ENCODE results near the gene FBXL14. TPM values are rescaled to one million over a fixed set of nuclear protein-coding genes. Genes with fewer than 3 reads are reported as not detected.

FBXL14 gene
- total RNA-seq, 3 donors from 2014 or later (not counting 1 experiment from before 2014, with no cell fraction given): 18.7 to 24.9 (median 22.8) TPM

- Mint-ChIP-seq H3K4me3 (peak overlapping the region; percentile 51), H3K27ac (peak overlapping the region; percentile 12 to 98), H3K27me3 (ENCODE audit: low read depth in 2 of 2) (no peaks in the 10 kb centered on the region), H3K36me3 (no peaks in the 10 kb centered on the region), H3K9me3 (no peaks in the 10 kb centered on the region), H3K4me1 (peaks cover 62% of the 10 kb centered on the region in 2 donors)
- Histone ChIP-seq H3K4me1 (ENCODE audit: control insufficient read depth, insufficient read depth, low read length) (peaks cover 33% of the 10 kb centered on the region), H3K36me3 (ENCODE audit: control insufficient read depth, insufficient read depth, low read length) (peaks cover 6% of the 10 kb centered on the region), H3K4me3 (ENCODE audit: low read length) (no peak overlapping the region), H3K27ac (ENCODE audit: low read length) (no peak overlapping the region), H3K27me3 (ENCODE audit: control insufficient read depth, insufficient read depth, low read length) (no peaks in the 10 kb centered on the region), H3K9me3 (ENCODE audit: control insufficient read depth, insufficient read depth, low read length) (no peaks in the 10 kb centered on the region)
- ATAC-seq (no peak), DNase-seq (no peak)
- no peak for TF ChIP-seq CTCF (IDR thresholded peaks at IDR 0.05)
- WGBS (ENCODE audit: insufficient coverage): 75% methylated on average over 11 of the region's 12 CpGs
- intact Hi-C loops (cut with micrococcal nuclease): loop anchor here (5.0 kb wide), 2 partner anchors 598 to 838 kb away; partner anchors contain the start of genes ERC1 and WNK1
Measured at GRCh38 chr12:1590221-1590979, 4.0 kb downstream of the FBXL14 start.

- Mint-ChIP-seq H3K27me3 (ENCODE audit: low read depth in 2 of 2) (no peaks in the 10 kb centered on the region), H3K4me1 (peaks cover 56 to 57% of the 10 kb centered on the region in 2 donors), H3K36me3 (no peaks in the 10 kb centered on the region), H3K27ac (peak overlapping the region; percentile 20 to 52), H3K9me3 (no peaks in the 10 kb centered on the region), H3K4me3 (peak overlapping the region; percentile 22)
- DNase-seq: no peak
- no peak overlapping the region for H3K27ac ChIP-seq (ENCODE audit: low read length)
- intact Hi-C loops (cut with micrococcal nuclease): no loop called here
- peaks cover 27% of the 10 kb centered on the region for H3K4me1 ChIP-seq (ENCODE audit: control insufficient read depth, insufficient read depth, low read length)
- TF ChIP-seq CTCF (IDR thresholded peaks at IDR 0.05): no peak
- ATAC-seq: no peak
- peaks cover 6% of the 10 kb centered on the region for H3K36me3 ChIP-seq (ENCODE audit: control insufficient read depth, insufficient read depth, low read length)
- WGBS (ENCODE audit: insufficient coverage): 67% methylated on average over 3 of the region's 3 CpGs
- no peaks in the 10 kb centered on the region for H3K27me3 ChIP-seq (ENCODE audit: control insufficient read depth, insufficient read depth, low read length)
- H3K9me3 ChIP-seq (ENCODE audit: control insufficient read depth, insufficient read depth, low read length): no peaks in the 10 kb centered on the region
- no peak overlapping the region for H3K4me3 ChIP-seq (ENCODE audit: low read length)
Measured at GRCh38 chr12:1588575-1588947, 5.8 kb downstream of the FBXL14 start.

- ATAC-seq (no peak), DNase-seq (peak in 1 of 2 donors; percentile 56)
- Mint-ChIP-seq H3K9me3 (no peaks in the 10 kb centered on the region), H3K4me1 (peaks cover 58% of the 10 kb centered on the region in 2 donors), H3K36me3 (no peaks in the 10 kb centered on the region), H3K27ac (peak overlapping the region; percentile 20 to 52), H3K4me3 (peak overlapping the region; percentile 22), H3K27me3 (ENCODE audit: low read depth in 2 of 2) (no peaks in the 10 kb centered on the region)
- H3K9me3 ChIP-seq (ENCODE audit: control insufficient read depth, insufficient read depth, low read length): no peaks in the 10 kb centered on the region
- no peak for TF ChIP-seq CTCF (IDR thresholded peaks at IDR 0.05)
- H3K27me3 ChIP-seq (ENCODE audit: control insufficient read depth, insufficient read depth, low read length): no peaks in the 10 kb centered on the region
- 49% methylated on average over 4 of the region's 5 CpGs for WGBS (ENCODE audit: insufficient coverage)
- H3K4me1 ChIP-seq (ENCODE audit: control insufficient read depth, insufficient read depth, low read length): peaks cover 25% of the 10 kb centered on the region
- intact Hi-C loops (cut with micrococcal nuclease): no loop called here
- H3K36me3 ChIP-seq (ENCODE audit: control insufficient read depth, insufficient read depth, low read length): peaks cover 6% of the 10 kb centered on the region
- H3K27ac ChIP-seq (ENCODE audit: low read length): no peak overlapping the region
- no peak overlapping the region for H3K4me3 ChIP-seq (ENCODE audit: low read length)
Measured at GRCh38 chr12:1587927-1588574, 6.3 kb downstream of the FBXL14 start.
